ENCODE measurements around the gene CDX1.

Gene CDX1

GRCh38 chr5:150160448-150161081 is 6.0 kb upstream of the CDX1 start:
- no peak for TF ChIP-seq CTCF (conservative IDR thresholded peaks at IDR 0.05)
- no peak overlapping the region for H3K27ac ChIP-seq

GRCh38 chr5:150161242-150162141 is 5.1 kb upstream of the CDX1 start:
- peak; percentile 94 for TF ChIP-seq CTCF (conservative IDR thresholded peaks at IDR 0.05)
- peak overlapping the region; percentile 27; the same call in 1 of the 2 replicates for H3K27ac ChIP-seq

- TF ChIP-seq CTCF (conservative IDR thresholded peaks at IDR 0.05) = no peak
- peak overlapping the region; percentile 27; the same call in 1 of the 2 replicates for H3K27ac ChIP-seq
Measured at GRCh38 chr5:150162142-150162513, 4.5 kb upstream of the CDX1 start.

GRCh38 chr5:150163035-150163434 is 3.5 kb upstream of the CDX1 start:
- H3K27ac ChIP-seq = no peak overlapping the region
- no peak for TF ChIP-seq CTCF (conservative IDR thresholded peaks at IDR 0.05)

- TF ChIP-seq CTCF (conservative IDR thresholded peaks at IDR 0.05) = no peak
- no peak overlapping the region for H3K27ac ChIP-seq
Measured at GRCh38 chr5:150163547-150164059, 3.0 kb upstream of the CDX1 start.

- no peak overlapping the region for H3K27ac ChIP-seq
- TF ChIP-seq CTCF (conservative IDR thresholded peaks at IDR 0.05) = no peak
Measured at GRCh38 chr5:150164211-150164980, 2.2 kb upstream of the CDX1 start.
